Measurements from ENCODE around the gene LHX6.
A peak's percentile ranks its signal among the peaks of the same experiment; 100 is the strongest.

Gene LHX6

GRCh38 chr9:122179690-122180074 is 49.1 kb downstream of the LHX6 start:
- FAIRE-seq (no peak), DNase-seq (ENCODE audit: insufficient read length, low spot score) (no peak)
- no peak for TF ChIP-seq POLR2A (IDR thresholded peaks at IDR 0.05; ENCODE audit: low read depth, low read length)

GRCh38 chr9:122179054-122179689 is 49.6 kb downstream of the LHX6 start:
- FAIRE-seq, result no peak
- TF ChIP-seq POLR2A (IDR thresholded peaks at IDR 0.05; ENCODE audit: low read depth, low read length), result no peak

GRCh38 chr9:122176916-122177315 is 51.8 kb downstream of the LHX6 start:
- no peak for TF ChIP-seq POLR2A (IDR thresholded peaks at IDR 0.05; ENCODE audit: low read depth, low read length)
- FAIRE-seq (no peak), DNase-seq (ENCODE audit: insufficient read length, low spot score) (no peak)

More at GRCh38 chr9:122179054-122179689, 49.6 kb downstream of the LHX6 start:
- no peak for DNase-seq (ENCODE audit: insufficient read length, low spot score)

- DNase-seq (ENCODE audit: insufficient read length, low spot score) (no peak), FAIRE-seq (no peak)
- TF ChIP-seq POLR2A (IDR thresholded peaks at IDR 0.05; ENCODE audit: low read depth, low read length), result no peak
These were observed 55.1 kb downstream of the LHX6 start for GRCh38 chr9:122173670-122174069.

- FAIRE-seq (no peak), DNase-seq (ENCODE audit: insufficient read length, low spot score) (no peak)
- TF ChIP-seq POLR2A (IDR thresholded peaks at IDR 0.05; ENCODE audit: low read depth, low read length), result no peak
These were observed 56.6 kb downstream of the LHX6 start for GRCh38 chr9:122172131-122172530.

GRCh38 chr9:122168356-122168755 is 60.4 kb downstream of the LHX6 start:
- TF ChIP-seq POLR2A (IDR thresholded peaks at IDR 0.05; ENCODE audit: low read depth, low read length), result no peak
- FAIRE-seq (no peak), DNase-seq (ENCODE audit: insufficient read length, low spot score) (no peak)

- FAIRE-seq (no peak), DNase-seq (ENCODE audit: insufficient read length, low spot score) (no peak)
- TF ChIP-seq POLR2A (IDR thresholded peaks at IDR 0.05; ENCODE audit: low read depth, low read length), result no peak
These were observed 64.5 kb downstream of the LHX6 start for GRCh38 chr9:122164286-122164685.

- DNase-seq (ENCODE audit: insufficient read length, low spot score), result no peak
- no peak for TF ChIP-seq POLR2A (IDR thresholded peaks at IDR 0.05; ENCODE audit: low read depth, low read length)
- no peak for FAIRE-seq
These were observed 66.3 kb downstream of the LHX6 start for GRCh38 chr9:122162415-122162814.

GRCh38 chr9:122159925-122160246 is 68.9 kb downstream of the LHX6 start:
- no peak for TF ChIP-seq POLR2A (IDR thresholded peaks at IDR 0.05; ENCODE audit: low read depth, low read length)
- no peak for FAIRE-seq
- DNase-seq (ENCODE audit: insufficient read length, low spot score), result no peak

GRCh38 chr9:122159026-122159924 is 69.5 kb downstream of the LHX6 start, which contains the start of the genes MORN5 and NDUFA8:
Gene MORN5, plus strand, starts transcription at chr9:122159908. Its CDS starts 65 bp downstream, at chr9:122159973.
Gene NDUFA8, minus strand, starts transcription at chr9:122159779. Its CDS starts 102 bp downstream, at chr9:122159677.
- FAIRE-seq (peak; percentile 97), DNase-seq (ENCODE audit: insufficient read length, low spot score) (peak; percentile 100)
- peak; percentile 98 for TF ChIP-seq POLR2A (IDR thresholded peaks at IDR 0.05; ENCODE audit: low read depth, low read length)

GRCh38 chr9:122158202-122158601 is 70.6 kb downstream of the LHX6 start:
- peak; percentile 71 for FAIRE-seq
- TF ChIP-seq POLR2A (IDR thresholded peaks at IDR 0.05; ENCODE audit: low read depth, low read length), result no peak
- DNase-seq (ENCODE audit: insufficient read length, low spot score), result no peak

GRCh38 chr9:122155796-122156195 is 73.0 kb downstream of the LHX6 start:
- FAIRE-seq, result peak; percentile 23

More at GRCh38 chr9:122155796-122156195, 73.0 kb downstream of the LHX6 start:
- DNase-seq (ENCODE audit: insufficient read length, low spot score), result no peak
- no peak for TF ChIP-seq POLR2A (IDR thresholded peaks at IDR 0.05; ENCODE audit: low read depth, low read length)
